Stimulated activated CD4-positive, alpha-beta T cell treated with anti-CD3 and anti-CD28 coated beads, Interleukin-4, amount 100 ng/mL, for 48 hours (primary cell): Measurements from ENCODE around the gene LY6G6D.

Experiments used
- DNase-seq, 2 donors: peaks; one replicate each; pipeline ENCODE4 v3.0.0-alpha.2; 2020; ENCODE audit warnings: low read depth in 2 of 2

LY6G6D gene

GRCh38 chr6:31736021-31736767, 21.0 kb downstream of the LY6G6D start, which contains the start of gene CLIC1:
Gene CLIC1, minus strand, starts transcription at chr6:31736530. Its CDS starts 230 bp downstream, at chr6:31736300.
- DNase-seq, result peak; percentile 75 to 78

GRCh38 chr6:31736768-31737314, 21.7 kb downstream of the LY6G6D start:
- DNase-seq, result no peak

GRCh38 chr6:31737315-31737990, 22.3 kb downstream of the LY6G6D start:
- DNase-seq, result no peak

- peak; percentile 38 to 52 for DNase-seq
These were observed 23.1 kb downstream of the LY6G6D start for GRCh38 chr6:31737991-31738979.

- peak; percentile 91 to 97 for DNase-seq
These were observed 24.7 kb downstream of the LY6G6D start, which contains the start of gene MSH5 for GRCh38 chr6:31739639-31740396. Gene MSH5, plus strand, starts transcription at chr6:31740005. Its CDS starts 462 bp downstream, at chr6:31740467.

- DNase-seq, result no peak
These were observed 25.5 kb downstream of the LY6G6D start for GRCh38 chr6:31740397-31741223.

- DNase-seq, result no peak
These were observed 26.7 kb downstream of the LY6G6D start for GRCh38 chr6:31741815-31742214.

GRCh38 chr6:31742894-31743293, 27.7 kb downstream of the LY6G6D start:
- no peak for DNase-seq

GRCh38 chr6:31744422-31744821, 29.3 kb downstream of the LY6G6D start:
- DNase-seq, result no peak

- DNase-seq, result no peak
These were observed 34.3 kb downstream of the LY6G6D start for GRCh38 chr6:31749301-31750036.

GRCh38 chr6:31750411-31751022, 35.4 kb downstream of the LY6G6D start:
- DNase-seq, result no peak

GRCh38 chr6:31752739-31753319, 37.7 kb downstream of the LY6G6D start:
- DNase-seq, result no peak

- DNase-seq, result no peak
These were observed 43.1 kb downstream of the LY6G6D start for GRCh38 chr6:31758281-31758680.

GRCh38 chr6:31760790-31761189, 45.6 kb downstream of the LY6G6D start:
- no peak for DNase-seq

- DNase-seq, result no peak
These were observed 46.2 kb downstream of the LY6G6D start for GRCh38 chr6:31761343-31761742.

- no peak for DNase-seq
These were observed 47.2 kb downstream of the LY6G6D start, which contains the start of gene SAPCD1 for GRCh38 chr6:31762356-31762755. Gene SAPCD1, plus strand, starts transcription at chr6:31762656. Its CDS starts 399 bp downstream, at chr6:31763055.

GRCh38 chr6:31762878-31763618, 47.9 kb downstream of the LY6G6D start:
- no peak for DNase-seq

- DNase-seq, result no peak
These were observed 48.4 kb downstream of the LY6G6D start for GRCh38 chr6:31763619-31763940.
